ENCODE data around the gene MYEOV. TPM values are rescaled to one million over a fixed set of nuclear protein-coding genes. Genes with fewer than 3 reads are reported as not detected.

MYEOV gene
- total RNA-seq, 1 experiment from 2014 or later: 0.22 TPM

DNA sequence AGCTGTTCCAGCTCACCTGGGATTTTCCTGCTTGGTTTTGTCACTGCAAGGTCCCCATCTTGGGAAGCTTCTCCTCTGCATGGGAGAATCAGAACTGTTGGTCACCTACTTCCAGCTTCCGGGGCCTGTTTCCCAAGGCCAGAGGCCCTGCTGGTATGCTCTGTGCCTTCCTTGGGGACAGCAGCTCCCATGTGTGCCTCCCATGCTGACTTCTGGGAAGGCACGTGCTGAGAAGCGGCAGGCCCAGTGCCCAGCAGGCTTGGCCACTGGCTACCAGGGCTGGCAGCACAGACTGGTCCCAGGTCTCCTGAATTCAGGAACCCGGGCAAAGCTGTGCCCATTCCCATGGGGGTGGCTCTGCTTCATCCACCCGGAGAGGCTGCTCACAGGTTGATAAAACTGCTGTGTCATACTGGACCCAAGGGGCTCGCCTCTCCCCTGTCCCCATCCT lies 33.8 kb downstream of the MYEOV start:
- H3K79me1 ChIP-seq (ENCODE audit: insufficient read depth, low read depth, low read length, poor library complexity, severe bottlenecking): no peaks in the 10 kb centered on the region
- H3K4me1 ChIP-seq (ENCODE audit: insufficient read depth, low read length): no peaks in the 10 kb centered on the region
- no peak overlapping the region; the same call in 1 of the 2 replicates for H2BK15ac ChIP-seq (ENCODE audit: low read depth, low read length)
- no peak overlapping the region for H2BK20ac ChIP-seq (ENCODE audit: low read depth, low read length, poor library complexity, severe bottlenecking)
- no peaks in the 10 kb centered on the region for H3K27me3 ChIP-seq (ENCODE audit: insufficient read depth, low read length)
- no peak overlapping the region for H2AK5ac ChIP-seq (ENCODE audit: insufficient read length, low read length)
- no peak overlapping the region for H3K56ac ChIP-seq (ENCODE audit: insufficient read length, low read depth, low read length)
- no peak overlapping the region for H4K91ac ChIP-seq (ENCODE audit: insufficient read length, low read depth, low read length)
- H3K14ac ChIP-seq (ENCODE audit: insufficient read depth, low read length): no peak overlapping the region
- H3K27ac Mint-ChIP-seq: no peak overlapping the region
- H2AFZ ChIP-seq (ENCODE audit: low read length): no peak overlapping the region
- no peak overlapping the region for H4K8ac ChIP-seq (replicated peaks; ENCODE audit: insufficient read length, low read depth, low read length)
- H3K27ac ChIP-seq (ENCODE audit: insufficient read length, low read depth, low read length): no peak overlapping the region
- no peaks in the 10 kb centered on the region for H3K27me3 Mint-ChIP-seq (ENCODE audit: low read depth)
- TF ChIP-seq, protein P1, sequence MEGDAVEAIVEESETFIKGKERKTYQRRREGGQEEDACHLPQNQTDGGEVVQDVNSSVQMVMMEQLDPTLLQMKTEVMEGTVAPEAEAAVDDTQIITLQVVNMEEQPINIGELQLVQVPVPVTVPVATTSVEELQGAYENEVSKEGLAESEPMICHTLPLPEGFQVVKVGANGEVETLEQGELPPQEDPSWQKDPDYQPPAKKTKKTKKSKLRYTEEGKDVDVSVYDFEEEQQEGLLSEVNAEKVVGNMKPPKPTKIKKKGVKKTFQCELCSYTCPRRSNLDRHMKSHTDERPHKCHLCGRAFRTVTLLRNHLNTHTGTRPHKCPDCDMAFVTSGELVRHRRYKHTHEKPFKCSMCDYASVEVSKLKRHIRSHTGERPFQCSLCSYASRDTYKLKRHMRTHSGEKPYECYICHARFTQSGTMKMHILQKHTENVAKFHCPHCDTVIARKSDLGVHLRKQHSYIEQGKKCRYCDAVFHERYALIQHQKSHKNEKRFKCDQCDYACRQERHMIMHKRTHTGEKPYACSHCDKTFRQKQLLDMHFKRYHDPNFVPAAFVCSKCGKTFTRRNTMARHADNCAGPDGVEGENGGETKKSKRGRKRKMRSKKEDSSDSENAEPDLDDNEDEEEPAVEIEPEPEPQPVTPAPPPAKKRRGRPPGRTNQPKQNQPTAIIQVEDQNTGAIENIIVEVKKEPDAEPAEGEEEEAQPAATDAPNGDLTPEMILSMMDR (conservative IDR thresholded peaks at IDR 0.05): no peak
- no peak overlapping the region for H3T11ph ChIP-seq (ENCODE audit: low read length)
- H3K4ac ChIP-seq (ENCODE audit: low read depth, low read length): no peak overlapping the region
- H4K5ac ChIP-seq (ENCODE audit: insufficient read length, low read depth, low read length): no peak overlapping the region
- H2BK120ac ChIP-seq (ENCODE audit: low read depth, low read length, poor library complexity, severe bottlenecking): no peak overlapping the region
- H3K23ac ChIP-seq (ENCODE audit: insufficient read length, low read depth, low read length): no peak overlapping the region
- H2BK5ac ChIP-seq (ENCODE audit: insufficient read length, low read length): no peak overlapping the region
- H3K9me3 ChIP-seq (ENCODE audit: control insufficient read depth, low read depth, low read length): no peaks in the 10 kb centered on the region
- no peak overlapping the region for H3K18ac ChIP-seq (ENCODE audit: insufficient read length, low read depth, low read length)
- no peaks in the 10 kb centered on the region for H3K79me2 ChIP-seq (ENCODE audit: insufficient read depth, low read length)
- no peak overlapping the region for H3K4me3 Mint-ChIP-seq
- no peaks in the 10 kb centered on the region for H3K9me3 Mint-ChIP-seq
- no peak overlapping the region for H2BK12ac ChIP-seq (ENCODE audit: insufficient read length, low read depth, low read length)
- H3K23me2 ChIP-seq (ENCODE audit: insufficient read length, low read depth, low read length, poor library complexity, severe bottlenecking): no peaks in the 10 kb centered on the region
- H3K4me2 ChIP-seq (ENCODE audit: insufficient read depth, insufficient read length, low read length): no peak overlapping the region
- DNase-seq: peak; percentile 12
- WGBS (ENCODE audit: extremely low coverage, insufficient read length, low lambda C conversion rate): no CpG with 5 or more reads among the region's 6 CpGs
- H4K20me1 ChIP-seq (ENCODE audit: control insufficient read depth, insufficient read depth, insufficient read length): no peaks in the 10 kb centered on the region
- H3K4me1 Mint-ChIP-seq: peaks cover 3 to 6% of the 10 kb centered on the region in 2 experiments; a peak in 3 of 4 replicates
- H3K9ac ChIP-seq (ENCODE audit: extremely low read depth, insufficient read length, low read length): no peak overlapping the region
- H3K36me3 Mint-ChIP-seq (ENCODE audit: insufficient read depth in 1 of 3, low read depth in 3 of 3): no peaks in the 10 kb centered on the region

Measured in H9 (cell line).